GM19043 (cell line): Measurements from ENCODE around the gene POP4.
"Not testable (repeated sequence)": the region's sequence is repeated elsewhere in the genome, so short reads cannot be mapped to it uniquely, and the experiment has no call there.

ENCODE experiments used
- ATAC-seq: cut with Tn5 transposase; IDR thresholded peaks from one replicate; pipeline ENCODE4 v1.9.1; 2021; ENCODE audit warnings: low read depth; ENCODE audit not compliant: unreplicated experiment

POP4 gene

GRCh38 chr19:29610574-29611271, 4.6 kb downstream of the POP4 start:
- ATAC-seq = peak; percentile 76

GRCh38 chr19:29612121-29612520, 6.0 kb downstream of the POP4 start:
- ATAC-seq = no peak

- ATAC-seq = no peak
Observed at GRCh38 chr19:29612801-29613595, 6.9 kb downstream of the POP4 start.

- no peak for ATAC-seq
Observed at GRCh38 chr19:29614046-29614445, 8.0 kb downstream of the POP4 start.

GRCh38 chr19:29614780-29615179, 8.7 kb downstream of the POP4 start:
- ATAC-seq = no peak

GRCh38 chr19:29615891-29616425, 9.9 kb downstream of the POP4 start:
- no peak for ATAC-seq

GRCh38 chr19:29616541-29616940, 10.5 kb downstream of the POP4 start:
- no peak for ATAC-seq

- ATAC-seq = no peak
Observed at GRCh38 chr19:29617366-29618266, 11.5 kb downstream of the POP4 start.

GRCh38 chr19:29618434-29618833, 12.4 kb downstream of the POP4 start:
- no peak for ATAC-seq

GRCh38 chr19:29618871-29619270, 12.8 kb downstream of the POP4 start:
- no peak for ATAC-seq

GRCh38 chr19:29620931-29621351, 14.9 kb downstream of the POP4 start:
- no peak for ATAC-seq

- ATAC-seq = no peak
Observed at GRCh38 chr19:29622166-29623070, 16.3 kb downstream of the POP4 start.

- ATAC-seq = no peak
Observed at GRCh38 chr19:29623726-29624488, 17.8 kb downstream of the POP4 start.

- ATAC-seq = no peak
Observed at GRCh38 chr19:29624489-29625185, 18.6 kb downstream of the POP4 start.

GRCh38 chr19:29625186-29625651, 19.1 kb downstream of the POP4 start:
- ATAC-seq = no peak

- no peak for ATAC-seq
Observed at GRCh38 chr19:29626386-29626785, 20.3 kb downstream of the POP4 start.

- not testable (repeated sequence) for ATAC-seq
Observed at GRCh38 chr19:29626832-29627231, 20.7 kb downstream of the POP4 start.

GRCh38 chr19:29628661-29629385, 22.7 kb downstream of the POP4 start:
- no peak for ATAC-seq
